Endodermal cell (in vitro differentiated cells): ENCODE measurements around the gene GRIP1. TPM values are rescaled to one million over a fixed set of nuclear protein-coding genes. Genes with fewer than 3 reads are reported as not detected.

Source experiments
- DNase-seq: peaks from one replicate; pipeline ENCODE4 v3.0.0-alpha.2; 2017
- H3K27ac ChIP-seq: 2 replicates; pipeline ENCODE4 v1.5.1; 2013; ENCODE audit warnings: mild to moderate bottlenecking, low read depth, low read length, moderate library complexity
- H3K27me3 ChIP-seq: 2 replicates; pipeline ENCODE4 v1.6.1; 2013; ENCODE audit warnings: mild to moderate bottlenecking, low read length, moderate library complexity; ENCODE audit not compliant: insufficient read depth, control insufficient read depth, poor library complexity, severe bottlenecking
- H3K36me3 ChIP-seq: 2 replicates; pipeline ENCODE4 v1.7.0; 2013; ENCODE audit warnings: mild to moderate bottlenecking, low read length, moderate library complexity; ENCODE audit not compliant: control insufficient read depth, insufficient read depth
- H3K4me1 ChIP-seq: one replicate; pipeline ENCODE4 v1.7.0; 2013; ENCODE audit warnings: low read length; ENCODE audit not compliant: control insufficient read depth, insufficient read depth
- H3K4me3 ChIP-seq: 2 replicates; pipeline ENCODE4 v1.5.1; 2013; ENCODE audit warnings: mild to moderate bottlenecking, low read length, moderate library complexity
- H3K9ac ChIP-seq: 2 replicates; pipeline ENCODE4 v1.6.1; 2013; ENCODE audit warnings: mild to moderate bottlenecking, low read length, moderate library complexity; ENCODE audit not compliant: poor library complexity, severe bottlenecking; ENCODE audit errors: extremely low read depth
- H3K9me3 ChIP-seq: 2 replicates; pipeline ENCODE4 v1.6.1; 2013; ENCODE audit warnings: mild to moderate bottlenecking, low read length, moderate library complexity; ENCODE audit not compliant: control insufficient read depth
- H3K27ac Mint-ChIP-seq: 2 replicates; pipeline ENCODE4 v1.8.0; 2020; ENCODE audit warnings: mixed read lengths
- H3K27me3 Mint-ChIP-seq: 2 replicates; pipeline ENCODE4 v1.8.0; 2021; ENCODE audit warnings: mild to moderate bottlenecking, mixed read lengths; ENCODE audit not compliant: insufficient read depth
- H3K36me3 Mint-ChIP-seq: 2 replicates; pipeline ENCODE4 v1.8.0; 2020; ENCODE audit warnings: low read depth, mixed read lengths
- H3K4me1 Mint-ChIP-seq: 2 replicates; pipeline ENCODE4 v1.8.0; 2020; ENCODE audit warnings: mixed read lengths
- H3K4me3 Mint-ChIP-seq: 2 replicates; pipeline ENCODE4 v1.8.0; 2020; ENCODE audit warnings: mild to moderate bottlenecking, moderate library complexity, mixed read lengths
- H3K9me3 Mint-ChIP-seq: 2 replicates; pipeline ENCODE4 v1.8.0; 2020; ENCODE audit warnings: mild to moderate bottlenecking, mixed read lengths
- CTCF ChIP-seq: fragments of 200-600 bp; sonication (generic); conservative IDR thresholded peaks from 2 replicates; pipeline ENCODE4 v1.5.0; 2021; ENCODE audit warnings: antibody characterized with exemption, mild to moderate bottlenecking
- WGBS, 2 experiments: methylation state at CpG; one replicate each; pipeline versions ENCODE4 v1.1.5 to v1.1.7; 2013; ENCODE audit warnings: missing lambda C conversion rate in 2 of 2, mixed read lengths in 1 of 2; ENCODE audit not compliant: insufficient coverage in 1 of 2, insufficient read length in 1 of 2; 5-methylcytosine and 5-hydroxymethylcytosine counted together
- total RNA-seq, 2 donors: library from RNA; stranded (reverse); fragmentation: NEBNext Ultra II Directional in 1 of 2; extraction: Animal tissue kit (Norgen Biotek cat#: 25700) in 1 of 2; gene quantifications; 2 replicates in 1 of 2; 3 replicates in 1 of 2; pipeline ENCODE4 v1.2.1, GENCODE V29; 2021

Gene GRIP1
- total RNA-seq, 2 donors from 2014 or later, result 41.0 to 47.6 TPM

GRCh38 chr12:66428870-66429269 is 250.0 kb downstream of the GRIP1 start:
- Mint-ChIP-seq H3K4me3 (no peak overlapping the region), H3K27ac (no peak overlapping the region), H3K36me3 (peaks cover 9% of the 10 kb centered on the region), H3K4me1 (peaks cover 15% of the 10 kb centered on the region), H3K27me3 (no peaks in the 10 kb centered on the region), H3K9me3 (peaks cover 16% of the 10 kb centered on the region)
- TF ChIP-seq CTCF, result no peak
- Histone ChIP-seq H3K36me3 (peaks cover 5% of the 10 kb centered on the region), H3K4me1 (peaks cover 7% of the 10 kb centered on the region), H3K9ac (no peak overlapping the region), H3K27me3 (no peaks in the 10 kb centered on the region), H3K27ac (no peak overlapping the region), H3K9me3 (peaks cover 7% of the 10 kb centered on the region), H3K4me3 (no peak overlapping the region)
- WGBS, 2 experiments, result 94 to 100% methylated on average over 5 of the region's 5 CpGs
- DNase-seq, result no peak

GRCh38 chr12:66428261-66428660 is 250.6 kb downstream of the GRIP1 start:
- no peaks in the 10 kb centered on the region for H3K27me3 ChIP-seq
- peaks cover 5% of the 10 kb centered on the region for H3K36me3 ChIP-seq
- Mint-ChIP-seq H3K4me1 (peaks cover 9% of the 10 kb centered on the region), H3K27me3 (no peaks in the 10 kb centered on the region), H3K4me3 (no peak overlapping the region), H3K9me3 (peaks cover 16% of the 10 kb centered on the region), H3K36me3 (peaks cover 9% of the 10 kb centered on the region), H3K27ac (no peak overlapping the region)
- no peak for TF ChIP-seq CTCF
- no peak for DNase-seq
- no peak overlapping the region for H3K27ac ChIP-seq
- H3K4me3 ChIP-seq, result no peak overlapping the region
- H3K9ac ChIP-seq, result no peak overlapping the region
- H3K9me3 ChIP-seq, result peaks cover 7% of the 10 kb centered on the region
- H3K4me1 ChIP-seq, result peaks cover 4% of the 10 kb centered on the region

GRCh38 chr12:66426696-66427095 is 252.2 kb downstream of the GRIP1 start:
- peaks cover 4% of the 10 kb centered on the region for H3K4me1 Mint-ChIP-seq
- H3K9ac ChIP-seq, result no peak overlapping the region
- H3K36me3 Mint-ChIP-seq, result peaks cover 9% of the 10 kb centered on the region
- no peak overlapping the region for H3K27ac ChIP-seq
- no peak overlapping the region for H3K27ac Mint-ChIP-seq
- no peak for DNase-seq
- H3K9me3 ChIP-seq, result peaks cover 7% of the 10 kb centered on the region
- H3K9me3 Mint-ChIP-seq, result peaks cover 16% of the 10 kb centered on the region
- WGBS, 2 experiments, result 81% methylated on average over 2 of the region's 2 CpGs; no CpG with 5 or more reads in 1 of the 2 experiments
- peaks cover 5% of the 10 kb centered on the region for H3K36me3 ChIP-seq
- no peak overlapping the region for H3K4me3 Mint-ChIP-seq
- H3K4me1 ChIP-seq, result no peaks in the 10 kb centered on the region
- TF ChIP-seq CTCF, result no peak
- H3K27me3 Mint-ChIP-seq, result no peaks in the 10 kb centered on the region
- H3K4me3 ChIP-seq, result no peak overlapping the region
- H3K27me3 ChIP-seq, result no peaks in the 10 kb centered on the region
